GM12874 (cell line): Measurements from ENCODE around the gene FAM3B.

Source experiments
- TF ChIP-seq, protein P1 (sequence below): IDR thresholded peaks from 2 replicates; pipeline ENCODE4 v1.5.1; 2011; ENCODE audit warnings: low read depth, mild to moderate bottlenecking, control low read depth, low read length, moderate library complexity; ENCODE audit not compliant: insufficient read depth

FAM3B gene

DNA sequence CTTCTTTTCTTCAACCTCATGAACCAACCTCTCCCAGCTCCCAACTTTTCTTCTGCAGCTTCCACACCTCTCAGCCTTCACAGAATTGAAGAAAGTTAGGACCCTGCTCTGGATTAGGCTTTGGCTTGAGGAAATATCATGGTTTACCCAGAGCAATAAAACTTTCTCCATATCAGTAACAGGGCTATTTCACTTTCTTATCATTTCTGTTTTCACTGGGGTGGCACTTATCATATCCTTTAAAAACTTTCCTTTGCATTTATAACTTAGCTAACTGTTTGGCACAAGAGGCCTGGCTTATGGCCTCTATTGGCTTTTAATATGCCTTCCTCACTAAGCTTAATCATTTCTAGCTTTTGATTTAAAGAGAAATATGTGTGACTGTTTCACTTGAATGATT, 9.4 kb upstream of the FAM3B start:
- TF ChIP-seq, protein P1, sequence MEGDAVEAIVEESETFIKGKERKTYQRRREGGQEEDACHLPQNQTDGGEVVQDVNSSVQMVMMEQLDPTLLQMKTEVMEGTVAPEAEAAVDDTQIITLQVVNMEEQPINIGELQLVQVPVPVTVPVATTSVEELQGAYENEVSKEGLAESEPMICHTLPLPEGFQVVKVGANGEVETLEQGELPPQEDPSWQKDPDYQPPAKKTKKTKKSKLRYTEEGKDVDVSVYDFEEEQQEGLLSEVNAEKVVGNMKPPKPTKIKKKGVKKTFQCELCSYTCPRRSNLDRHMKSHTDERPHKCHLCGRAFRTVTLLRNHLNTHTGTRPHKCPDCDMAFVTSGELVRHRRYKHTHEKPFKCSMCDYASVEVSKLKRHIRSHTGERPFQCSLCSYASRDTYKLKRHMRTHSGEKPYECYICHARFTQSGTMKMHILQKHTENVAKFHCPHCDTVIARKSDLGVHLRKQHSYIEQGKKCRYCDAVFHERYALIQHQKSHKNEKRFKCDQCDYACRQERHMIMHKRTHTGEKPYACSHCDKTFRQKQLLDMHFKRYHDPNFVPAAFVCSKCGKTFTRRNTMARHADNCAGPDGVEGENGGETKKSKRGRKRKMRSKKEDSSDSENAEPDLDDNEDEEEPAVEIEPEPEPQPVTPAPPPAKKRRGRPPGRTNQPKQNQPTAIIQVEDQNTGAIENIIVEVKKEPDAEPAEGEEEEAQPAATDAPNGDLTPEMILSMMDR, result no peak

DNA sequence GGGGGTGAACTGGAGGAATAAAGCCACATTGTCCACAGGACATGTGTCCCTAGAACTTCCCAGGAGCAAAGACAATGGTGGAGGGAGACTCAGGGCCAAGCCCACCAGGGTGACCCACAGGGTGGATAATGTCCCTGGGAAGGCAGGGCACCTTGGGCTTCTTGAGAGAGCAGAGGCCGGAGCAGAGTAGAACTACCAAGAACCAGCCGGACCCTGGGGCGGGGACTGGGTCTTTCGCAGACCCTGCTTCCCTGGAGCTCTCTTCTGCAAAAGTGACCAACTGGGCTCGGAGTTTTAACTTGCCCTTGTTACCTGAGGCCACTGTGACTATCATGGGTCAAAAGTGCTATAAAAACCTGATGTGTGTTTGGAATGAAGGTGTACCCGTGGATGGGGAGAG, 875 bp upstream of the FAM3B start:
- TF ChIP-seq, protein P1, result no peak

DNA sequence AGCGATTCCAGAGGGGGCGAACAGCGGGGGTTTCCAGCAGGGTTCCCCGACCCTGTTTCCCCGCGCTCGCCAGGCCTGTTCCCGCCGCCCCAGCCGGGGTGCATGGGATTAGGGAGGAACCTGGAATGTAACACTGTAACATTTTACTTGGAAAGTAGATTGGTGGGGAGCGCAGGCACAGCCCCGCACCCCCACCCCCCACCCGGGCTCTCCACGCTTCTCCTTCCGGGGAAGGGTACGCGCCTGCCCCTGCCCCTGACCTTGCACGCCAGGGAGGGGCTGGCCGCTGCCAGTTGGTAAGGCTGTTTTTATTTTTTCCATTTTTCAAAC, 427 bp downstream of the FAM3B start:
- TF ChIP-seq, protein P1, result no peak

DNA sequence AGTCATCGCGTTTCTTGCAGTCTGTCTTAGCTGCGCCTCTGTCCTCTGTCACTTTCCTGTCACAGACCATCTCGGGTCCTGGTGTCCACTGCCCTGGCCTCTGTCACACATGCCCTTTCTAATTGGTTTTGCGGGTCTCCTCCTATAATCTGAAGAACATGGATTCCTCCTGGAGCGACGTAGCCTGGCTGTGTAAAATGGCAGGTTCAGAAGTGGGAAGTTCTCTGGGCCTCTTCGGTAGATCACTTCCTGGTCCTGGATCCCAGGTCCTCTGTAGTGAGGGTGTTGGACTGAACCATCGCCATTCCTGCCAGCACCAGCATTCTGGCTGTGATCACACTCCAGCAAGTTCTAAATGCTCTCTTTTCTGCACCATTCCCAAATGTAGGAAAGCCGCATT, 857 bp downstream of the FAM3B start:
- TF ChIP-seq, protein P1, result no peak

DNA sequence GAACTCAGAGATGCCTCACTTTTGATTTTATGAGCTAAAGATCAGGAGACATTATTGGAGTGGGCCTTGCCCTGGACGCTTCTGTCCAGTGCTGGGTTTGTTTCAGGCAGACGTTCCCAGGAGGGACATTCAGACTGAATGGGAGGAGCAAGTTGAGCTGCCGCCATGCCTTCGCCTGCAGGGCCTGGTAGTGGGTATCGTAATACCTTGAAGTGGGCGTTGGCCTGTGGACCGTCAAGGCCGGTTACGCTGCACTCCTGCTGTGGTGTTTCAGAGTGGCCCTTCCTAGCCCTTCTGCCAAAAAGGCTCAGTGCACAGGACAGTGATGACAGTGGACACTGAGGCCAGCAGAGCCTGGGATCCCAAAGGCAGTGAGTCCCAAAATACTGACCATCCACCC, 1.6 kb downstream of the FAM3B start:
- TF ChIP-seq, protein P1, result no peak

DNA sequence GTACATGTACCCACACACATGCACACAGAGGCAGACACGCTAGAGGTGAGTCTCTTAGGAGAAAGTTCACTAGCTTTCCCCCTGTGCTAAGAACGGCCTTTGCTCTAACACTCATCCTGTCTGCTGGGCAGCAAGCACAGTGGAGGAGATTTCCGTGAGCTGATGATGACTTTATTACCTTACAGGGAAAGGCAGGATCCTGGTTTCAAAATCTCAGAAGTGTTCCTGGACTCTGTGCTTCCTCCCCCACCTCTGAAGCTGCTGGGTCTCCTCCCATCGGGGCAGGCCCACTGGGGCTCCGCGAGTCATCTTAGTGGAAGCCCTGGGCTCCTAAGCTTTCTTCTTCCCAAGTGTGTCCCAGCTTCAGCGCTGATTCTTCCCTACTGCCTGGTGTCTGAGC, 2.7 kb downstream of the FAM3B start:
- TF ChIP-seq, protein P1, result no peak

DNA sequence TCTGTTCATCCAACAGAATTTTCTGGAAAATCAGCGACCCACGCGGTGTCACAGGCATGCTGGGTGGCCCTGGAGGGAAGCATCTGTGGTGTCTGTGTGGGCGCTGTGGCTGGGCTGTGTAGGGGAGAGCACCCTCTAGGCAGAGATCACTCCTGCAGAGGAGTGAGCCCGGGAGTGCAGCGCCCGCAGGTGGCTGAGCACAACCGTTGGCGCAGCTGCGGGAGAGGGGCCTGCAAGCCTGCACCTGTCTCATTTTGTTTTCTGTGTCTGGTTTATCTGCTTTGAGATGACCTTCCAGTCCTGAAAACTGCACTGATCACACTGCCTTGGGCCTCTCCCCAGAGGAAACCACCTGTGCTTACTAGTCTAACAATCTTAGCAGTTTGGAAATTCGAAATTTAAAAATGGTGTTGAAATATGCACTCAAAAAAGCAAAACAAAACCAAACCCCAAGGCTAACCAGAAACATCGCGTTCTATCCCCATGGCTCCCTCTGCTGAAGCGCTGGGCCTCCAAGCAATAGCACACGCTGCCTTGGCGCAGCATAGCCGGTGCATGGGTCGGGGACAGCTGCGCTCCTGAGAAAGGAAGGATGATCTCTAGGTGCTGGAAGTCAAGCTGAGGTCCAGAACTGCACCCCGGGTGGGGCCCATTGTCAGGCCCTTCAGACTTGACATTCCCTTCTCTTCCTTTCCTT, 4.8 kb downstream of the FAM3B start:
- TF ChIP-seq, protein P1, result no peak
